ENCODE data around the gene TMEFF2. TPM values are rescaled to one million over a fixed set of nuclear protein-coding genes. Genes with fewer than 3 reads are reported as not detected.

TMEFF2 gene
- total RNA-seq, 2 donors from 2014 or later: 3.2 to 55.8 TPM

DNA sequence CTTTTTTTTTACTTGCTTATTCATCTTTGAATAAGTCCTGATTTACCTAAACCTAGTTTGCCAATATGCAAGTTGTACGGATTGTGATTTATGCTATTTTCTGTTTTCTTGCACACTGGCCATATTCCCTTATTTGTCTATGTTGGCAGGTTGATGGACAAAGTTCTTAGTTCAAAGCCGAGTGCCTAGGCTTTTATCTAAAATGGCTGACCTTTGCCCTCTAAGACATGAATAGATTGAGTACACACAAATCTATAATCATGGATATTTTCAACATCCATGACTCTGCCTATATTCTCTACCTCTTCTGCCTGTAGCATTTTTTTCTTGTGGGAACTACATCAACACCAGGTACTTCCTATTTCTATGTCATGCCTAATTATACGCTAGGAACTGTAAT, 171.7 kb downstream of the TMEFF2 start:
- H3K27me3 ChIP-seq (replicated peaks; ENCODE audit: insufficient read depth): no peaks in the 10 kb centered on the region
- no peak for DNase-seq (ENCODE audit: low spot score)
- H3K4me3 ChIP-seq: no peak overlapping the region
- 91% methylated on average over 3 of the region's 3 CpGs for WGBS
- intact Hi-C loops (cut with DNase I): no loop called here
- no peaks in the 10 kb centered on the region for H3K36me3 ChIP-seq
- no peaks in the 10 kb centered on the region for H3K9me3 ChIP-seq
- no peak overlapping the region for H3K27ac ChIP-seq
- no peaks in the 10 kb centered on the region for H3K4me1 ChIP-seq (replicated peaks)
- TF ChIP-seq POLR2AphosphoS5 (IDR thresholded peaks at IDR 0.05) (no peak), POLR2A (IDR thresholded peaks at IDR 0.05) (no peak), CTCF (IDR thresholded peaks at IDR 0.05) (no peak)

GRCh38 chr2:192017844-192018243, 176.9 kb downstream of the TMEFF2 start:
- DNase-seq (ENCODE audit: low spot score): no peak
- Histone ChIP-seq H3K9me3 (no peaks in the 10 kb centered on the region), H3K27me3 (replicated peaks; ENCODE audit: insufficient read depth) (no peaks in the 10 kb centered on the region), H3K4me3 (no peak overlapping the region), H3K27ac (no peak overlapping the region), H3K4me1 (replicated peaks) (no peaks in the 10 kb centered on the region), H3K36me3 (no peaks in the 10 kb centered on the region)
- TF ChIP-seq POLR2A (IDR thresholded peaks at IDR 0.05): no peak
- TF ChIP-seq POLR2AphosphoS5 (IDR thresholded peaks at IDR 0.05): no peak
- no peak for TF ChIP-seq CTCF (IDR thresholded peaks at IDR 0.05)
- intact Hi-C loops (cut with DNase I): no loop called here

GRCh38 chr2:192016265-192016664, 178.5 kb downstream of the TMEFF2 start:
- no peak for TF ChIP-seq POLR2A (IDR thresholded peaks at IDR 0.05)
- no peak for TF ChIP-seq POLR2AphosphoS5 (IDR thresholded peaks at IDR 0.05)
- TF ChIP-seq CTCF (IDR thresholded peaks at IDR 0.05): no peak
- intact Hi-C loops (cut with DNase I): no loop called here
- Histone ChIP-seq H3K4me3 (no peak overlapping the region), H3K27ac (no peak overlapping the region), H3K27me3 (replicated peaks; ENCODE audit: insufficient read depth) (no peaks in the 10 kb centered on the region), H3K4me1 (replicated peaks) (no peaks in the 10 kb centered on the region), H3K36me3 (no peaks in the 10 kb centered on the region), H3K9me3 (no peaks in the 10 kb centered on the region)
- DNase-seq (ENCODE audit: low spot score): no peak
- WGBS: 88% methylated on average over 1 of the region's 1 CpG

GRCh38 chr2:192013211-192013610, 181.5 kb downstream of the TMEFF2 start:
- no peaks in the 10 kb centered on the region for H3K9me3 ChIP-seq
- intact Hi-C loops (cut with DNase I): no loop called here
- no peaks in the 10 kb centered on the region for H3K27me3 ChIP-seq (replicated peaks; ENCODE audit: insufficient read depth)
- H3K27ac ChIP-seq: no peak overlapping the region
- DNase-seq (ENCODE audit: low spot score): no peak
- H3K36me3 ChIP-seq: no peaks in the 10 kb centered on the region
- H3K4me3 ChIP-seq: no peak overlapping the region
- WGBS: 97% methylated on average over 6 of the region's 6 CpGs
- no peaks in the 10 kb centered on the region for H3K4me1 ChIP-seq (replicated peaks)
- TF ChIP-seq CTCF (IDR thresholded peaks at IDR 0.05): no peak
- TF ChIP-seq POLR2AphosphoS5 (IDR thresholded peaks at IDR 0.05): no peak
- TF ChIP-seq POLR2A (IDR thresholded peaks at IDR 0.05): no peak

DNA sequence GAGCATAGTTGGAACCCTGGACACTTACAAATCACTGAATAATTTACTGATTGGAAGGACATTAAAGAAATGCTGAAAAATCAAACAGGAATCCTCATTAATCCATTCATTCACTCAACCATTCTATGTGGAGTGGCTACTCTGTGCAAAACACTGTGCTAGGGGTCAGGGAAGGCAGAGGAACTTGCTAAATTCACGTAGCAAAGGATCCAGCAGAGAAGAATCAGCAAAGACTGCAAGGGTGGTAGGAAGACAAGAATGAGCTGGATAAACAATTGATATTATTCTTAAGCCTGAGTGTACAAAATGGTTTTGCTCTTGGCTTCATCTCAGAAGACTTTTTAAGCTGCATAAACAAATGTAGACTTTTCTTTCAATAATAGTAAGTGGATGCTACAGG, 183.5 kb downstream of the TMEFF2 start:
- Histone ChIP-seq H3K4me3 (no peak overlapping the region), H3K36me3 (no peaks in the 10 kb centered on the region), H3K9me3 (no peaks in the 10 kb centered on the region), H3K27me3 (replicated peaks; ENCODE audit: insufficient read depth) (no peaks in the 10 kb centered on the region), H3K27ac (no peak overlapping the region), H3K4me1 (replicated peaks) (no peaks in the 10 kb centered on the region)
- DNase-seq (ENCODE audit: low spot score): no peak
- WGBS: 52% methylated on average over 1 of the region's 1 CpG
- intact Hi-C loops (cut with DNase I): no loop called here
- TF ChIP-seq CTCF (IDR thresholded peaks at IDR 0.05): no peak
- TF ChIP-seq POLR2A (IDR thresholded peaks at IDR 0.05): no peak
- TF ChIP-seq POLR2AphosphoS5 (IDR thresholded peaks at IDR 0.05): no peak

Data from prostate gland (tissue), 2 donors.